Activated T-cell treated with anti-CD3 and anti-CD28 coated beads for 24 hours (primary cell): Measurements from ENCODE around the gene RUVBL1.
A peak's percentile ranks its signal among the peaks of the same experiment; 100 is the strongest.

Source experiments
- DNase-seq: peaks from one replicate; pipeline ENCODE4 v3.0.0-alpha.2; 2020; ENCODE audit warnings: low read depth

Gene RUVBL1

DNA sequence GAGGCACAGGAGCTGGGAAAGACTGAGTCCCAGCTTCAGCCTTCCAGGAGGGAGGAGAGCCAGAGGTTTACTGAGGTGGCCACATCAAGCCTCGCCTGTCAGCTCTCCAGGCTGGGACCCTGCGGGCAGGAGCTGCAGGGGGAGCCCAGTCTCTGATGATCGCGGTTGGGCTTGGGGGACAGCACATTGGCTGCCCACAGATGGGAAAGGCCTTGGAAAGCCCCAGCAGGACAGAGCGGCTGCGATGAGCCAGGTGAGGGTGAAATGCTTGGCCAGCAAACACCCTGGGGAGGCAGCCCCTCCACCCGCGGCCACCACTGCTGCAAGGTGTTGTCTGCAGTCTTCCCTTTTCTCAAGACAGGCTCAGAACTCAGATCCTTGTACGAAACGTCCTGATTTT is 40.2 kb downstream of the RUVBL1 start:
- DNase-seq, result no peak

DNA sequence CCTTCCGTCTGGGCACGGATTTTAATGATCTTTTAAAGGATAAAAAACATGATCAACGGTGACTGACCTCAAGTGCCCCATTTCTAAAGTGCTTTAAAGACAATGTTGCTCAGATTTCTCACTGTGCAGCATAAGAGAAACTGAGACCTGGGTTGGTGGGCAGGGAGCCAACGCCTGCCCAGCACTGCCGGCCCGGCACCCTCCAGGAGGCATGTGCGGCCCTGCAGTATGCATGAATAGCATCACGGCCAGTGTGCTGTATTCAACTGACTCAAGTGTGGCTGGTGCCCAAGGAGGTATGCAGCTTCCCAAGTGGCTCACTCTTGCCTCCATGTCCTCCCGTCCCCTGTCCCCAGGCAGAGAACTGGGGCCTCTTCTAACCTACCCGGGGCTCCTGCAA is 41.1 kb downstream of the RUVBL1 start:
- no peak for DNase-seq

DNA sequence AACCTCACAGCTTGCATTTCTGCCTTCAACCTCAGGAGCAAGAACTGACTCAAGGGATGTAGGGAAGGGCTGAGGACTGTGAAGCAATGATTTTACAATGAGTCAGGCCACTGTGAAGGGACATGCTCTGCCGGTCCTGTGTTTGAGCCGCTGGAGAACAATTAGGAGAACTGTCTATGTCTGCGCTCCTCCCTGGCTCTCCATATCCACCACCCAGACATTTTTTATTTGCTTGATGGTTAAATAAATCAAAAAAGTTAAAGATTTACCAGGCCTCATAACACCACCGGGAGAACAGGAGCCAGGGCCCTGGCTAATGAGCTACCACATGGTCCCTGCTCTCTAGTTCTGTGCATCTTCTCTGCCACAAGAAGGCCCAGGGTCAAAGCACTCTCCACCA is 41.8 kb downstream of the RUVBL1 start:
- DNase-seq, result no peak

DNA sequence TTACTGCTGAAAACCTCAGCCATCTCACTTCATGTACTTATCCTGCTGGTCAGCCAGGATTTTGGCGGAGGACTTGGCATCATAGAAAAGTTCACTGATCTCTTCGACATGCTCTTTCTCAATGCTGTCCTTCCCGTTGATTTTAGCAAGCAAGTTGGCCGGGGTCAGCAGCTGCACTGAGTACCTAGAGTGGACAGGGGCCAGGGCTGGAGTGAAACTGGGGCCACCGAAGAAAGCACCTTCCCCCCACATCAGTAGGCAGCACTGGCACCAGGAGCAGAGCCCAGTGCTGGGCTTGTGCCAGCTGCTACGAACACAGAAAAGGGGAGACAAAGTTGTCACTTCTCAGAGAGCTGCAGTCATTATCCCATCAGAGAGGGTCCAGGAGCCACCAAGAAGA is 42.4 kb downstream of the RUVBL1 start:
- no peak for DNase-seq

DNA sequence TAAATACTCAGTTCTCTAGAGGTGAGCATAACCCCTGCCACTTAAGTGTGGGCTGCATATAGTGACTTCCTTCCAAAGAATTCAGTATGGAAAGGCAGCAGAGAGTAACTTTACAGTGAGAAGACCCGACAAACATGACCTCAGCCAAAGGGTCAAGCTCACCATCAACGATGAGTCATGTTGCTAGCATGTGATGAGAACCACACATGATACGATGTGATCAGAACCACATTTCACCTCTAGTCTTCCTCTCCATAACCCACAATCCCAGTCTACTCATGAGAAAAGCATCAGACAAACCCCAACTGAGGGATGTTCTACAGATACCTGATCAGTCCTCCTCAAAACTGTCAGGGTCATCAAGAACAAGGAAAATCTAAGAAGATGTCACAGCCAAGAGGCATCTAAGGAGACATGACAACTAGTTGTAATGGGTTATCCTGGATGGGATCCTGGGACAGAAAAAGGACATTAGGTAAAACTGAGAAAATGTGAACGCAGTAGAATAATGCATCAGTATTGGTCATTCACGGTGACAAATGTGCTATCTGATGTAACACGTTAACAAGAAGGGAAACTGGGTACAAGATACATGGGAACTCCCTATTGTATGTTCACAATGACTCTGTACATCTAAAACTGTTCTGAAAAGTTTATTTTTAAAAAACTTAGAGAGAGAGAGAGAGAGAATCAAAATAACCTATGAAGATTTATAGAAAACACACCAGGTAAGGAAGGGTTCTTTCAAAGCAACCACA is 43.1 kb downstream of the RUVBL1 start:
- DNase-seq, result no peak

DNA sequence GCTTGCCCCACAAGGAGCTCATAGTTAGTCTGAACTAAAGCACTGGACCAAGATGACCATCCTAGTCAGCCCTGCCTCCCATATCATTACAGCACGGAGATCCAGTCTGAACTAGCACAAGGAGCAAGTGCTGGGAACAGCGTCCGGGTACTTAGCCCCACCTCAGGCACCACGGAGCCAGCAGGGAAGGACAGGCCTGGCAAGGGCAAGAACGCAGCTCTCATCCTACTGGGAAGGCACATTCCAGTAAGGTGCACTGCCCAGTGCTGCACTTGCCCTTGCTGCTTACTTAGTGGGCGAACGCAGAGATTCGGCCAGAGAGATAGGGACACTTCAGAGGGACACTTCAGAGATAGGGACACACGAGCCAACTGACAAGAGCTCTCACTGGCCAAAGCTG is 43.8 kb downstream of the RUVBL1 start:
- DNase-seq, result no peak

DNA sequence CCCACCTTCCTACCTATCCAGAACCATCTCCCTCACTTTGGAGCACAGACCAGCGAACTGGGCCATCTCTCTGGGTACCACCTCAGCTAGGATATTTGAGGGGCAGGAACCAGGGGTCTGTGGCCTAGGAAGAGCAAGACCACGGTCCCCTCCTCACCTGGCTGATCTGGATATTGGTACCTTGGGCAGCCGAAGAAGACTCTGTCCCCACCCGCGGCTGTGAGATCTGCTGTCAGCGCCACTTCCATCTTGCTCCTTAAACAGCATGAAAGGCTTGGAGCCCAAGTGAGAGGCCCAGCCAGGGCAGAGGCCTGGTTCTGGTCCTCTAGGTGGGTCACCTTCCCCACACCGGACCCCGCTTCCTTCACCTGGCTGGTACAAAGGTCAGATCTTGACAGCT is 44.7 kb downstream of the RUVBL1 start:
- DNase-seq, result no peak

DNA sequence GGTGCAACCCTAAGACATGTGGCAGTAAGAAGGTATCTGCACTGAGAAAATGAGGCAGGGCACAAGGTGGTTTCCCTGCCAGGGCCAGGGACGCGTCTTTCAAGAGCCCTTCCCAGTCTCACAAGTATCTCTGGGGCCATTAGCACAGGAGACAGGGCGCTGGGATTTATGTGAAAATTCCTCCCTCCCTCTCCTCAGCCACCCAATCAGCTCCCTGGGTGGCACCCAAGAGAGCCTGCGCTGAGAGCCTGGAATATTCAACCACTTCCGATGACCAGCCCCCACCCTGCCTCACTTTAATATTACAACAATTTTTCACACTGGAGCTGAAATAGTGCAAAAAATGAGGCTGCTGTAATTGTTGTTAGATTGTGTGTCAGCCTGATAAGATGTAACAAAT is 45.3 kb downstream of the RUVBL1 start:
- no peak for DNase-seq

DNA sequence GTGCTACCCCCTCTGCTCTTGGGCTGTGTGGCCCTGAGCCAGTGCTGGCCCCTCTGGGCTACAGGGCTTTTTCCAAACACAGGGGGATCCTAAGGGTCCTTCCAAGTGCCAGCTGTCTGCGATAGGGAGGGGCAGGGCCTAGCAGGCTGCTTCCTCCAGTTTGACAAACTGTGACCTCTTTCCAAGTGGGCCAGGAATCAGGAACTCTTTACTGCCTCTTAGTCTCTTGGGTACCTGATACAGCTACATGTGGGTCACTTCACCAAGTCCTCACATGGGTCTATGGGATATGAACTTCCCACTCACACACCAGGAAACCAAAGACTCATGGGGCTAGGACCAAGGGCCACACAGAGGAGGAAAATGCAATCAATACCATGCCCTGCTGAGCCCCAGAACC is 45.9 kb downstream of the RUVBL1 start:
- no peak for DNase-seq

DNA sequence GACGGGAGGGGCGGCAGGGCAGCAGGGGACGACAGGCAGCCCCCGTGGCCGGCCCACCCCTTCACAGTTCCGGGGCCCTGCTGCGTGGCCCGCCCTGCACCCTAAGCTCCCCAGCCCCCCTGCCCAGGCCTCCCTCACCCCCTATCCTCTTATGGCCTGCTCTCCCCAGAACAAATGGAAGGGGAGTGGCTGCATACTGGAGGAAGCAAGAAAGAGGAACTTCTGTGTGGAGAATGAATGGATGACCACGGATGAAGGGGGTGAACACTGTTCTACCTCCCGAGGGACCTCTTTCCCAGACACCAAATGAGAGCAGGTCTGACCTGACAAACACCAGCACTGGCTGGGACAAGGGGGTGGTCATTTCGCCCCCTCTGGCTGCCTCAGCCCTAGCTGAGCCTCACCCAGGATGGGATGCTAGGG is 46.4 kb downstream of the RUVBL1 start:
- no peak for DNase-seq

DNA sequence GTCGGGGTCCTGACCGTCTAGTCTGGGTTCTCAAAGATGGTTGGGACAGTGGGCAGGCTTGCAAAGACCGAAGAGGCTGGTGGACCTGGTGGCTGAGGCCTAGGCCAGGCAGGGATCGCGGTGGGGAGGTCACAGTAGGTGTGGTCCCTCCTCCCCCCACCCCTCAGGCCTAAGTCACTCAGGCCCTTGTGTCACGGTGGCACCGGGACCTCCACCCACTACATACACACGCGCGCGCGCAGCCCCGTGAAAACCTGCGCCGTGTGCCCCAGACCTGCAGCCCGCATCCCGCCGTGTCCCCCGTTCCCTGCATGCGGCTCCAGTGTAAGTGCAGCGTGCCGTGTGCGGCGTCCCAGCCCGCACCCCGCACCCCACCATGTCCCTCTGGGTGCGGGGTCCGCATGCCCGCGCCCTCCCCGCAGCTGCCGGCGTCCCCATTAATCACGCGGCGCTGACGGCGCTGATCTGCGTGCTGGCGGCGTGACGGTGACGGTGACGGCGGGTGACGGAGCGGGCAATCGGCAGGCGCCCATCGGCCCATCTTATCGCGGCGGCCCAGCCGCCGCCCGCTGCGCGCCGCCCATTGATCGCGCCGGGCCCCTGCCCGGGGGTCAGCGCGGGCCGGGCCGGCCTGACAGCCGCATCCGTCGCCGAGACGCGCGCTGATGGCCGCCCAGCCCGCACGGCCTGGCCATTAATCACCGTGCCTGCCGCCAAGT is 47.0 kb downstream of the RUVBL1 start:
- no peak for DNase-seq

DNA sequence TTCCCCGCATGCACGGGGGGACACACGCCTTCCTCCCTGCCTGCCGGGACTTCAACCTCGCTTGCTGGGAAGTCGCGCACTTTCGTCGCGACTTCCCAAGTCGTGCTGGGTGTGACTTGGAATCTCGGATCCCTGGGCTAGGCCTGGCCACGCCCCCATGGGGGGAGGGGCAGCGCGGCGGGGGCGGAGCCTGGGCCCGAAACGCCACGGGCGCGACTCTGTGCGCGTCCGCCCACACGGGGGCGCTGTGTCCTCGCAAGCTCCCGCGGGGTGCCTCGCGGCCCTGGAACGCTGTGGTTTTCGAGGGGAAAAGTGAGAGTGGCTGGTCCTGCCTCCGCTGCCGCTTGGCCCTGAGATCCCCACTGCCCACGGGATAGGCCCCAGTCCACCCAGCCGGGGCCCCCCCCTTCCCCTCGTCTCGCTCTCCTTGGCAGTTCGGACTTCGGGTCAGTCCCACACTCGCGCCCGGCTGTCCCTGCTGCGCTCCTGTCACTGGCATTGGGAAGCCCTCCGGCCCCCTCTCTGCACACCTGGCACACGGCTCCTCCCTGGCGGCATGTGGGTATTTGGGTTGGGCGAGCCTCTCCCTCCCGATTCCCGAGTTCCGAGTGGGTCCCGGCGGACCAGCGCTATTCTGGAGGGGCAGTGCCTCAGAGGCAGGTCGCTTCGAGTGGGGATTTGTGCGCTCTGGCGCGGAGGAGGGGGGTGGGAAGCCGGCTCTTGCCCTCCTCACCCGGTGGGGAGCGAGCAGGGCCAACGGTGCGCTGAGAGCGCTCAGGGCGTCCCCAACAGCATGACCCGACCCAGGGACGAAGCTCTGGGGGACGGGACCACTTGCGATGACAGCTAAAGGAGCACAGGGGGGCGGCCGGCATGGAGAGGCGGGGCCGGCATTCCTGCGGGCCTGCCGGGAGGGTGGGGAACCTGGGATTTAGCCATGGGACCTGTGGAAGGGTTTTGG is 47.8 kb downstream of the RUVBL1 start:
- peak; percentile 77 for DNase-seq

DNA sequence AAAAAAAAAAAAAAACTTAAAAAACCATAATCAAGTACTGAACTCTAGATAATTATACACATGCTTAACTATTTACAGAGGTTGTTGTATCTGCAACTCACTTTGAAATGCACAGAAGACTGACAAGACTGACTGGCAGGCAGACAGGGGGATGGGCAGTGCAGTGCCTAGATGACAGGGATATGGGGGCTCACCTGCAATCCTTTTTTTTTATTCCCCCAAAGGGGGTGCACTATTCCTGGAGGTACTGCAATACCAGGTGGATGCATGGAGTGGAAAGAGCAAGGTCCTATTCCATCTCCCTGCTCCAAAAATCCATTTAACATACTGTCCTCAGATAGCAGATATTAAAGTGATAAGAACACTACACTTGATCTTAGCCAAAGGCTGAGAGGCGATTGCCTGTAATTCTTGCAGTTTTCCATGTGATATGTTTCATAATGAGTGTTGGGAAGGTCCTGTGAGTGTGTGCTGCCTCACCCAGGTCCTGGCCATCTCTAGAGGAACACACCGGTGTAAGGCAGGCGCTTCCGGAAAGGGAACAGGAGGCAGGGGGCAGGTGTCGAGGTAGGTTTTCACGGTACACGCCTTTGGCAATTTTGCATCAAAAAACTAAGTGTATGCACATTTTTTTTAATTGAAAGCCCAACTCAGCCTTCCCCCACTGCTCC is 48.6 kb downstream of the RUVBL1 start:
- DNase-seq, result no peak

DNA sequence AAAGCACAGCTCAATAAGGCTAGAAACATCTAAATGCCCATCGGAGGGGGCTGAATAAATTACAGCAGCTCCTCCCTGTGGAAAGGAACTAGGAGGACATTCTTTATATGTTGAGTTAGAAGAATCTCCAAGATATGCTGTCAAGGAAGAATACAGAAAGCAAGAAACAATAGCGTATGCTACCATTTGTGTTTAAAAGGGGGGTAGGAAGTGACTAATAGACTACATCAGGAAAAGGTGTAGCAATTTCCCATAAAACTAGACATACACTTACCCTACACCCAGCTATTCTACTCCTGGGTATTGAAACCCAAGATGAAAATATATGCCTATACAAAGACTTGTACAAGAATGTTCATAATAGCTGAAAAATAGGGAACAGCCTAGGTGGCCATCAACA is 49.8 kb downstream of the RUVBL1 start:
- no peak for DNase-seq

DNA sequence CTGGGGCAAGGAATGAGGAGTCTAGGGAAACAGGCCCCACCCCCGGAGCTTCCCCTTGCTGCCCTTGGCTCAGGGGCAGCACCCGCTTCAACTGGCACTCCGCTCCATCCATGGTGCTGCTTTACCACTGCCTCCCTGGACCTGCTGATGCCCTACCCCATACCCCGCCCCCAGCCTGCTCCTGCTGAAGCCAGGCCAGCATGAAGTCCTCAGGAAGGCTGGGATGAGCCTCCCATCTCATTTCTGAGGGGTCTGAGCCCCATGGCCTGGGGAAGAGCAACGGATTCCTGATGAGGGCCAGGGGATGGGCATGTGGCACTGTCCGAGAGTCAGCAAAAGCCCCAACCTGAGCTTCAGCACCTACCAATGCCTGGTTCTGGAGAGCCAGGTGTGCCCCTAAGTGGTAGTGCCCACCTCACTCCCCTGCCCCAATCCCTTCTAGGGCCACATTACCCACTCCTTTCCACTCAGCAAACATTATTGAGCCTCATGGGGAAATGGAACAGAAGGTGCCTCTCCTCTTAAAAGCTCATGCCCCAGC is 50.4 kb downstream of the RUVBL1 start:
- DNase-seq, result no peak

DNA sequence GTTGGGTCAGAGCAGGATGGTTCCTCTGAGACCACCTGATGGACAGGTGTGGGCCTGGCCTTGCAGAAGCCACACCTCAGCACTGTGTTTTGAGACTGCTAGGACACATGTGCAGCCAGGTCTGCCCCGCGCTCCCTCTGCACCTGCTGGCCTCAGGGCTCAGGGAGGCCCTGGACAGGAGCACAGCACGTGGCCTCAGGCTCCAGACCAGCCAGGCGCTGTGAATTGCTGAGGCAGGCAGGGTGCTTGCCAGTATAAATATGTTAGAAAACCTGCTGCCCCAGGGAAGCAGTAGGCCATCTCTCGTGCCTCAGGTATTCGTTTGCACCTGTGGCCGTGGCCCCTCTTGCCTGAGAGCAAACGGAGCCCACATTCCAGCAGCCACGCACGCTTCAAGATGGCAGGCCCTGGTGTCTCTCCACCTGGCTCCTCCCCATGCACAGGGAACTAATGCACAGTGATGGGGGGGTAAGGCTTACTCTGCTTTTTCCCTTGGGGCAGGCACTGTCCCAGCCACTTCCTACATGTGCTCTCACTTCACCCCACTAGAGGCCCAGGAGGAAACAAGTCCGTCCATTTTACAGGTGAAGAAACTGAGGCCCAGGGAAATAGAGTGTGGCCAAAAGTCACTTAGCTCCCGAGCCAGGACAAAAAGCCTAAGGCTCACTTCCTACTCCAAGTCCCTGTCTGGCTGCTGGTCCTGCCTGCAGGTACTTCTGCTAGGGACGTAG is 51.0 kb downstream of the RUVBL1 start:
- no peak for DNase-seq

DNA sequence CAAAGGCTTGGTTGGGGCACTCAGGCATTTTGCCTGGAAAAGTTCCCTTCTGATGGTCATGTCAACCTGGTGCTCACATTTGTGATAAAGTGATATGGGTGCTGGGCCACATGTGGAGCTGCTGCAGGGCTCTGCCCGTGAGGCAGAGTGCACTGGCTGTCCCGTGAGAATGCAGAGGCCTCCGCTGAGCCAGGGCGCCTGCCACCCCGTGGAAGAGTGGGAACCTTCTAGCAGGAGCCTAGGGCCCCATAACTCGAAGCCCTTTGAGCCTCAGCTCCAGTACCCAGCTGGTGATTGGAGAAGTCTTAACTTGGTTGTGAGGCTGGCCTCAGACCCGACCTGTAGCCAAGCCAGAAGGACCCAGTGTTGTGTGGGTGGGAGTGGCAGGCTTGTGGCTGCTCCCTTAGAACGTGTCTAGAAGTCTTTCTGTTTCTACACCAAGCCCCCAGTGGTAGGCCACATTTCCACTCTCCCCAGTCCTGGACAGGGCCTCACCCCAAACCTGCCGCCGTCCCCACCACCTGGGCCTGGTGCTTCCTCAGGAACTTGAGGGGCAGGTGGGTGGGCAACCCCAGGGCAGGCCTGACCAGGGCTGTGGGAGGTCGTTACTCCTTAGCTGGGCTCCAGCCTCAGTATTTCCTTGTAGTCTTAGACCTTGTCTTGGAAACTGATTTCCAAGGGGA is 51.7 kb downstream of the RUVBL1 start:
- no peak for DNase-seq

DNA sequence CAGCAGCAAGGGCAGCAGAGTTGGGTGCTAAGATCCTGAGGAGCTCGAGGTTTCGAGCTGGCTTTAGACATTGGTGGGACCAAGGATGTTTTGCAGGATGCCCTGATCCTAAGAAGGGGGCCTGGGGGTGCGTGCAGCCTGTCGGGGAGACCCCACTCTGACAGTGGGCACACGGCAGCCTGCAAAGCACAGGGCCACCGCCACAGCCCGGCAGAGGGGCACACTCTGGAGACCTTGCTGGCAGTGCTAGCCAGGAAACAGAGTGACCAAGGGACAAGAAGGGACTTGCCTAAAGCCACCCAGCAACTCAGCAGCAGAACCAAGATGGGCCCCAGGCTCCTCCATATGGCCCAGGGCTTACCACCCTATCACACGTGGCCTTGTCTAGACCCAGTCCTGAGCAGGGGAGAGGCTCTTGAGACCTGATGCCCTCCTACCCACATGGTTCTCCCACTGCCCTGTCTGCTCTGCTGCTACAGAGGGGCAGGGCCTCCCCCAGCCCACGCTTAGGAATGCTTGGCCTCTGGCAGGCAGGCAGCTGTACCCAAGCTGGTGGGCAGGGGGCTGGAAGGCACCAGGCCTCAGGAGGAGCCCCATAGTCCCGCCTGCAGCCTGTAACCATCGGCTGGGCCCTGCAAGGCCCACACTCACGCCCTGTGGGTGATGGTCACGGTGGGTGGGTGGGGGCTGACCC is 52.6 kb downstream of the RUVBL1 start:
- no peak for DNase-seq

DNA sequence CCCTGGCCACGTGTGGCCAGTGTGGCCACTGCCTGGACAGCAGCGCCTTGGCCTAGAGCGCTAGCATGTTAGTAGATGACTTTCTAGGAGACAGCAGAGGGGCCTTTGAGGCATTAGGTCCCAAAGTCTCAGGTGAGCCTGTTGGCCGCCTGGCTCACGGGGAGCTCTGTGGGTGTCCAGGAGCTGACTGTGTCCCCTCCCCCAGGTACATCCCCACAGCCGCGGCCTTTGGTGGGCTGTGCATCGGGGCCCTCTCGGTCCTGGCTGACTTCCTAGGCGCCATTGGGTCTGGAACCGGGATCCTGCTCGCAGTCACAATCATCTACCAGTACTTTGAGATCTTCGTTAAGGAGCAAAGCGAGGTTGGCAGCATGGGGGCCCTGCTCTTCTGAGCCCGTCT is 54.3 kb downstream of the RUVBL1 start:
- no peak for DNase-seq

DNA sequence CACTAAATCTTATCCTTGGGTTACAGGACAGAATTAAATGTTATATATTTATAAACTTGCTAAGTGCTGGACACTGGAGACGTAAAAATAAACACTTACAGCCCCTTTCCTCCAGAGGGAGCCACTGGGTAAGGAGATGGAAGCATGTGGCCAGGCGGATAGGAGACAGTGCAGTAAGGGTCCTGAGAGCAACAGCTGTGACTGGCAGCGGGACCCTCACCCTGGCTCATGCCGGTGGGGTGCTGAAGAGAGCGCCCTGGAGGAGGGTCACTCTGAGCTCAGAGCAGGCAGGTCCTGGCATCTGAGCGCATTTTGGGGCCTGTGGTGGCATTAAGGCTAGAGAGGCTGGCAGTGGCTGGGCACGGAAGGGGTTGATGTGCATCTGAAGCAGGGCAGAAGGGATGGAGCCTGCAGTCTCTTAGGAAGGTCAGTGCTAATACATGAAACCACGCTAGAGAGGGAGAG is 55.4 kb downstream of the RUVBL1 start:
- DNase-seq, result no peak
